Left forelimb (tissue), 1 donor: Measurements from ENCODE around the gene RAVER1.
"Not testable (repeated sequence)": the region's sequence is repeated elsewhere in the genome, so short reads cannot be mapped to it uniquely, and the experiment has no call there.

Source experiments
- DNase-seq: peaks from one replicate; pipeline ENCODE4 v3.0.0-alpha.2; 2018; ENCODE audit warnings: low spot score

RAVER1 gene

GRCh38 chr19:10291554-10292205 is 41.6 kb downstream of the RAVER1 start:
- peak; percentile 64 for DNase-seq

- peak; percentile 67 for DNase-seq
Observed at GRCh38 chr19:10290876-10291553, 42.3 kb downstream of the RAVER1 start.

GRCh38 chr19:10290357-10290875 is 42.9 kb downstream of the RAVER1 start:
- DNase-seq, result no peak

- DNase-seq, result no peak
Observed at GRCh38 chr19:10289836-10290356, 43.4 kb downstream of the RAVER1 start, which contains the start of gene ICAM5. Gene ICAM5 (plus strand): TSS chr19:10289952. CDS start chr19:10290044, 92 bp downstream.

- no peak for DNase-seq
Observed at GRCh38 chr19:10289167-10289835, 44.0 kb downstream of the RAVER1 start.

GRCh38 chr19:10288662-10289166 is 44.6 kb downstream of the RAVER1 start:
- DNase-seq, result peak; percentile 65

- DNase-seq, result no peak
Observed at GRCh38 chr19:10286803-10287737, 46.3 kb downstream of the RAVER1 start, which contains the start of gene ICAM4. Gene ICAM4 (plus strand): TSS chr19:10286955. CDS start chr19:10287013, 58 bp downstream.

GRCh38 chr19:10285393-10285792 is 47.9 kb downstream of the RAVER1 start:
- no peak for DNase-seq

- DNase-seq, result no peak
Observed at GRCh38 chr19:10284960-10285278, 48.4 kb downstream of the RAVER1 start.

GRCh38 chr19:10284065-10284959 is 49.0 kb downstream of the RAVER1 start:
- no peak for DNase-seq

- no peak for DNase-seq
Observed at GRCh38 chr19:10283301-10284064, 49.8 kb downstream of the RAVER1 start.

- DNase-seq, result not testable (repeated sequence)
Observed at GRCh38 chr19:10282043-10282442, 51.3 kb downstream of the RAVER1 start.

- no peak for DNase-seq
Observed at GRCh38 chr19:10279737-10280442, 53.4 kb downstream of the RAVER1 start.

GRCh38 chr19:10278935-10279334 is 54.4 kb downstream of the RAVER1 start:
- DNase-seq, result no peak

- no peak for DNase-seq
Observed at GRCh38 chr19:10277795-10278589, 55.3 kb downstream of the RAVER1 start.

- no peak for DNase-seq
Observed at GRCh38 chr19:10274589-10274988, 58.7 kb downstream of the RAVER1 start.

- DNase-seq, result no peak
Observed at GRCh38 chr19:10271543-10272086, 61.7 kb downstream of the RAVER1 start.
